Body of pancreas (tissue), 4 donors: ENCODE data around the gene ZAP70.
"Not testable (repeated sequence)": the region's sequence is repeated elsewhere in the genome, so short reads cannot be mapped to it uniquely, and the experiment has no call there.

Experiments used
- CTCF ChIP-seq, 7 experiments: fragments of 450-650 bp in 4 of 7; fragments of 200-600 bp in 3 of 7; sonication (generic) in 3 of 7; IDR thresholded peaks; one replicate each; pipeline ENCODE4 v1.5.1; 2016 to 2019; ENCODE audit warnings: antibody characterized with exemption in 7 of 7
- POLR2A ChIP-seq, 3 donors: fragments of 450-650 bp; IDR thresholded peaks; one replicate each; pipeline ENCODE4 v1.6.1; 2016; ENCODE audit warnings: antibody characterized with exemption in 3 of 3, mild to moderate bottlenecking in 2 of 3

GRCh38 chr2:97712175-97712574, 1.2 kb upstream of the ZAP70 start:
- TF ChIP-seq CTCF, POLR2A (IDR thresholded peaks at IDR 0.05): not testable (repeated sequence)
